T-helper 1 cell treated with Interleukin-12 subunit alpha and Interleukin-12 subunit beta and Interleukin-4 antibody, amounts not matched to agents 30 μg/mL and 1 μg/mL, for 36 hours (primary cell): ENCODE data around the gene CCDC28B.

Experiments
- H3K27ac Mint-ChIP-seq: one replicate; pipeline ENCODE4 v1.8.0; 2021; ENCODE audit warnings: mild to moderate bottlenecking, mixed read lengths
- H3K27me3 Mint-ChIP-seq: one replicate; pipeline ENCODE4 v1.8.0; 2021; ENCODE audit warnings: low read depth, mixed read lengths
- H3K36me3 Mint-ChIP-seq: one replicate; pipeline ENCODE4 v1.8.0; 2021; ENCODE audit warnings: low read depth, mixed read lengths
- H3K4me1 Mint-ChIP-seq: one replicate; pipeline ENCODE4 v1.8.0; 2021; ENCODE audit warnings: low read depth, mixed read lengths
- H3K4me3 Mint-ChIP-seq: one replicate; pipeline ENCODE4 v1.8.0; 2021; ENCODE audit warnings: mild to moderate bottlenecking, moderate library complexity, mixed read lengths
- H3K9me3 Mint-ChIP-seq: one replicate; pipeline ENCODE4 v1.8.0; 2021; ENCODE audit warnings: mixed read lengths

CCDC28B gene

DNA sequence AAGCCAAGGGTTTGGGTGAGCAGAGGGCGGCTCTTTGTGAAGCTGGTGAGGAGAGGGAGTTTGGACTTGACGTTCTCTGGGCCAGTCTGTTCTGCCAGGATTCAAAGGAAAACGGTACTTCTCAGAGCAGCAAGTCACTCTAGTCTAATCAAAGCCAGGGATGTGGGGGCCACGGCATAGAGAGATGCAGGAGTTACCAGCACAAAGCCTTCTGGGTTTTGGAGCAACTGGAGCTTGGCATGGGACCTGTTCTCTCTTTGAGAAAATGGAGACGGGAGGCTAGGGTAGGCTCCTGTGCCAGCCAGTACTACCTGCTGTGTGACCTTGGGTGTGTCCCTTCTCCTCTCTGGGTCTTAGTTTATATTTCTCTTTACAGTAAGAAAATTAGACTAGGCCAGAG lies 18.8 kb upstream of the CCDC28B start:
- Mint-ChIP-seq H3K36me3 (peaks cover 44% of the 10 kb centered on the region), H3K9me3 (no peaks in the 10 kb centered on the region), H3K4me3 (peak overlapping the region; percentile 88), H3K27me3 (no peaks in the 10 kb centered on the region), H3K27ac (peak overlapping the region; percentile 82), H3K4me1 (peaks cover 39% of the 10 kb centered on the region)

DNA sequence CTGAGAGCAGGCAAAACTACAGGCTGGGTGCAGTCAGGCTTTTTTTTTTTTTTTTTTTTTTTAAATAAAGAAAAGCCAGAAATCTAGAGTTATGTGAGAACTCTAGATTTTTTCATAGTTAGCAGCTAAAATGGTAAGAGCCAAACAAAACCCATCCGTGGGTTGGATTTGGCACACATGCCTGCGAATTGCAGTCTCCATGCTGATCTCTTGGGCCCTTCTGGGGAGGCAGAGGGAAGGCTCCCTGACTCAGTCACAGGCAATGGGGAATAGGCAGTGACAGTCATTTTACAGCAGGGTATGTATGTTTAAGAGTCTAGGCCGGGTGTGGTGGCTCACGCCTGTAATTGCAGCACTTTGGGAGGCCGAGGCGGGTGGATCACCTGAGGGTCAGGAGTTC lies 18.3 kb upstream of the CCDC28B start:
- H3K4me1 Mint-ChIP-seq: peaks cover 41% of the 10 kb centered on the region
- H3K27ac Mint-ChIP-seq: peak overlapping the region; percentile 35
- no peaks in the 10 kb centered on the region for H3K27me3 Mint-ChIP-seq
- H3K9me3 Mint-ChIP-seq: no peaks in the 10 kb centered on the region
- peaks cover 45% of the 10 kb centered on the region for H3K36me3 Mint-ChIP-seq
- H3K4me3 Mint-ChIP-seq: peak overlapping the region; percentile 56

DNA sequence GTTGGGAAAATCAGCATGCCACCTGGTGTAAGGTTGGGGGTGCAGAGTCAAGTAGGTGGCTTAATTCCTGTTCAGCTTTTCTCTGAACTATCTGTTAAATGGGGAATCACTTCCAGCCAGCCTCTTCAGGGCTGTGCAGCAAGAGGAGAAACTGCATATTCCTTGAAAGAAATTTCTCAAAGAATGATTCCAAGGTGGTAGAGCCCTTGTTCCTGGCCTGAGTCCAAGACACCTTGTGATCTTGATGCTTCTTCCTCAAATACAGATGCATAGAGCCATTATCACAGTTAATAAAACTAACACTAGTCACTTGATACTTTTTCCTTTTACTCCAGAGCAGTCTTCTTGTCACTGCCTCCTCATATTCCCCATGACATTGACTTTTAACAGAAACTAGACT lies 15.7 kb upstream of the CCDC28B start:
- H3K36me3 Mint-ChIP-seq: peaks cover 58% of the 10 kb centered on the region
- no peaks in the 10 kb centered on the region for H3K9me3 Mint-ChIP-seq
- no peaks in the 10 kb centered on the region for H3K27me3 Mint-ChIP-seq
- H3K27ac Mint-ChIP-seq: peak overlapping the region; percentile 13
- peaks cover 44% of the 10 kb centered on the region for H3K4me1 Mint-ChIP-seq
- H3K4me3 Mint-ChIP-seq: peak overlapping the region; percentile 47

DNA sequence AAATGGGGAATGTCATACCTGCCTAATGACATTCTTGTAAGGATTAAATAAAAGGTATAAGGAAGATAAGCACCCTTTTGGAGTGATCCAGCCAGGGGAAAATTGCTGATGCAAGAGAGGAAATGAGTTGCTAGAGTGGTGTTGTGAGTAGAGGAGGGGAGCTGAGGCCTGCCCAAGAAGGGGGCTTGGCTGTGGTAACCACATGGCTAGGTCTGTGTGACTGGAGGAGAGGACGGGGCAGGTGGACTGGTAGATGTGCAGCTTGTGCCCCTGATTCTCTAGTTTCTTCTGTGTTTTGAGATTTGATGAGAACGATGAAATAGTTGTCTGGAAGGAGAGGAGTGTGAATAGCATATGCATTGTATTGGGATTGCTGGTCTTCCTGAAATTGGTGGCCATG lies 14.3 kb upstream of the CCDC28B start:
- Mint-ChIP-seq H3K9me3 (no peaks in the 10 kb centered on the region), H3K36me3 (peaks cover 55% of the 10 kb centered on the region), H3K4me3 (peak overlapping the region; percentile 47), H3K27me3 (no peaks in the 10 kb centered on the region), H3K27ac (peak overlapping the region; percentile 83), H3K4me1 (peaks cover 39% of the 10 kb centered on the region)

DNA sequence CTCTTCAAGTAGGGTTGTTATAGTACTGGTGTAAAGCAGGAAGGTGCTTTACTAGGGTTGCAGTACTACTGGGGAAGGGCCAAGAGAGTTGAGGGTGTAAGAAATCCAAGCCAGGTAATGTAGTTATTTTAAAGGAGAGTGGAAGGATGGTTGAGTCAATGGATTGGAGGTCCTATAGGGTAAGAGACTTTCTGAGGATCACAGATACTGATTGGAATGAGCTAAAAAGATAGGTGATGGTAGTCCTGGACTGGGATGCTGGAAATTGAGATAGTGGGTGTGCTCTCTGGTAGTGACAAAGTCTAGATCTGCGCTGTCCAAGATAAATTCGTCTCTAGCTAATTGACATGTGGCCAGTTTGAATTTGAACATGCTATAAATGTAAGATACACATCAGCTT lies 13.9 kb upstream of the CCDC28B start:
- Mint-ChIP-seq H3K9me3 (no peaks in the 10 kb centered on the region), H3K4me3 (peak overlapping the region; percentile 47), H3K4me1 (peaks cover 35% of the 10 kb centered on the region), H3K27ac (peak overlapping the region; percentile 83), H3K27me3 (no peaks in the 10 kb centered on the region), H3K36me3 (peaks cover 52% of the 10 kb centered on the region)

DNA sequence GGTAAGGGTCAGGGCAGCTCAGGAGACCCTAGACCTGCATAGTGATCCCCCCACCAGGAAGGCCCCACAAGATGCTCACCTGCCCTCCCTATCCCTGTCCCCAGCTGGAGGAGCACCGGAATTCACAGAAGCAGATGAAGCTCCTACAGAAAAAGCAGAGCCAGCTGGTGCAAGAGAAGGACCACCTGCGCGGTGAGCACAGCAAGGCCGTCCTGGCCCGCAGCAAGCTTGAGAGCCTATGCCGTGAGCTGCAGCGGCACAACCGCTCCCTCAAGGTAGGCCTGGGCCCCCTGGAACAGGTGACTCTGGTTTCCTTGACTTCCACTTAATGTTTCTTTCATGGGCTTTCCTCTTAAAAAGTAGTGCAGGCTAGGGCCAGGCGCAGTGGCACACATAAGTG lies 12.5 kb upstream of the CCDC28B start:
- Mint-ChIP-seq H3K9me3 (no peaks in the 10 kb centered on the region), H3K27me3 (no peaks in the 10 kb centered on the region), H3K27ac (no peak overlapping the region)

DNA sequence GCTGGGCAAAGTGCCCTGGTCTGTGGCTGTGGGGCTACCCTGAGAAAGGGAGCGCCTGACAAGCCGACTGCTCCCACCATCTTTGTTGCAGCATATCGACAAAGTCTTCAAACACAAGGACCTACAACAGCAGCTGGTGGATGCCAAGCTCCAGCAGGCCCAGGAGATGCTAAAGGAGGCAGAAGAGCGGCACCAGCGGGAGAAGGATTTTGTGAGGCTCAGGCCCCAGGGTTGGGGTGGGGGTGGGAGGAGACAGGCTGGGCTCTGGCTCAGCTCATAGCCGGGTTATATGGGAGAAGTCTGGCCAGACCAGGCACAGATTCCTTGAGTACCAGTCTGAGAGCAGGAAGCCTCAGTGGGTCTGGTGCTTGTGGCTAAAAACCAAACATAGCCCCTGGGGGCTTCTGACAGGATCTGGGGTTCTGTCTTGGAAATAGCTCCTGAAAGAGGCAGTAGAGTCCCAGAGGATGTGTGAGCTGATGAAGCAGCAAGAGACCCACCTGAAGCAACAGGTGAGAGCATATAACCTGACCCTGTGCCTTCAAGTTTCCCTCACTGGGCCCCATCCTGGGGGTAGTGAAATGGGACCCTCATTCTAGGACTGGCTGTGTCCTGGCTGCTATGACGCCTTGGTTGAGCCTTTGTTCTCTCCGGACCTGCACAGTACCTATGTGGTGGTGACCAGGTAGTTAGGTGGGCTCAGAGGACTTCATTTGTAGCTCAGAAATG lies 8.0 kb upstream of the CCDC28B start:
- H3K27me3 Mint-ChIP-seq: no peaks in the 10 kb centered on the region
- peaks cover 73% of the 10 kb centered on the region for H3K36me3 Mint-ChIP-seq
- H3K4me1 Mint-ChIP-seq: peaks cover 41% of the 10 kb centered on the region
- H3K27ac Mint-ChIP-seq: no peak overlapping the region
- no peak overlapping the region for H3K4me3 Mint-ChIP-seq
- H3K9me3 Mint-ChIP-seq: no peaks in the 10 kb centered on the region

More for the DNA sequence above, 12.5 kb upstream of the CCDC28B start:
- Mint-ChIP-seq H3K4me1 (peaks cover 31% of the 10 kb centered on the region), H3K4me3 (no peak overlapping the region), H3K36me3 (peaks cover 57% of the 10 kb centered on the region)

DNA sequence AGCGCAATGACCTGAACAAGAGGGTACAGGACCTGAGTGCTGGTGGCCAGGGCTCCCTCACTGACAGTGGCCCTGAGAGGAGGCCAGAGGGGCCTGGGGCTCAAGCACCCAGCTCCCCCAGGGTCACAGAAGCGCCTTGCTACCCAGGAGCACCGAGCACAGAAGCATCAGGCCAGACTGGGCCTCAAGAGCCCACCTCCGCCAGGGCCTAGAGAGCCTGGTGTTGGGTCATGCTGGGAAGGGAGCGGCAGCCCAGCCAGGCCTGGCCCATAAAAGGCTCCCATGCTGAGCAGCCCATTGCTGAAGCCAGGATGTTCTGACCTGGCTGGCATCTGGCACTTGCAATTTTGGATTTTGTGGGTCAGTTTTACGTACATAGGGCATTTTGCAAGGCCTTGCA lies 5.4 kb upstream of the CCDC28B start:
- Mint-ChIP-seq H3K27ac (no peak overlapping the region), H3K36me3 (peaks cover 65% of the 10 kb centered on the region), H3K4me1 (peaks cover 47% of the 10 kb centered on the region), H3K27me3 (no peaks in the 10 kb centered on the region), H3K4me3 (no peak overlapping the region), H3K9me3 (no peaks in the 10 kb centered on the region)

DNA sequence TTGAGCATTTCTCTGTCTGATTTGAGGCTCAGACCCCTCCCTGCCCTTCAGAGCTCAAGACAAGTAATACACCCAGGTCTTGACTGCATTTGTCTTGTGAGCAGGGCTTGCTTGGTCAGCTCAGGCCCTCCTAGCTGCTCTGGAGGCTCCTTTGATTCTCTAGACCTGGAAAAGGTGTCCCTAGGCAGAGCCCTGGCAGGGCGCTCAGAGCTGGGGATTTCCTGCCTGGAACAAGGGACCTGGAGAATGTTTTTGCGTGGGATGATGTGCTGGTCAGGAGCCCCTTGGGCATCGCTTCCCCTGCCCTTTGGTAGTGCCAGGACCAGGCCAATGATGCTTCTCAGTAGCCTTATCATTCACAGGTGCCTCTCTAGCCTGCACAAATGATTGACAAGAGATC lies 4.9 kb upstream of the CCDC28B start:
- Mint-ChIP-seq H3K27me3 (no peaks in the 10 kb centered on the region), H3K4me3 (no peak overlapping the region), H3K4me1 (peaks cover 52% of the 10 kb centered on the region), H3K27ac (no peak overlapping the region), H3K9me3 (no peaks in the 10 kb centered on the region), H3K36me3 (peaks cover 62% of the 10 kb centered on the region)

DNA sequence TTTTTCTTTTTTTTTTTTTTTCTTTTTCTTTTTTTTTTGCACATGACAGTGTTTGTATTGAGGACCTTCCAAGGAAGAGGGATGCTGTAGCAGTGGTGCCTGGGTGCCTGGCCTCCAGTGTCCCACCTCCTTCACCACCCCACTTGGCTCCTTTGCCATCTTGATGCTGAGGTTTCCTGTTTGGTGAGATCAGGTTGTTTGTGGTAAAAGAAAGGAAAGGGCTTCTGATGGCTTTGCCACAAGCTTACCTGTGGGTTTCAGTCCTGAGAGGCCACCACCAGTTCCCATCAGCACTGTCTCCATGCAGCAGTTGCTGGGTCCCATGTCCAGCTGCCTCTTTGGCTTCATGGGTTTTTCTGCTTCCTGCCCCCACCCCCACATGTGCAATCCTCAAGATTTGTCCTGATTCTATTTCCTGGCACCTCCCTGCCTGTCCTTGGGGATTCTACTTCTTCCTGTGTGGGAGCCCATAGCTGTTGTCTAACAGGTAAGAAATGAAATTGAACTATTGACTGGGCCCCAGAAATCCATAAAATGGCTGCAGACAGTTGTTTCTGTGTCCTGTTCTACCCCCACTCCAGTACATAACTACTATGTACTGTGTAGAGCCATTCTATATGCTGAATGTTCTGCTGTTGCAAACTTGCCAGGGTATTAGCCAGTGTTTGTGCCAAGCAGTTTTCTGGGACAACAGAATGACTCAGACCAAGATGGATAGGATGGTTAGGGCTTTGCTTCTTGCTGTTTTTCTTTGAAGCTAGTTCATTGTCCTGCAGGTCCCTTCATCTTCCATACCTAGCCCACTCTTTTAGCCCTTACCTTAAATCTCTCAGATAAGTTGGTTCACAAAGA lies 4.2 kb upstream of the CCDC28B start:
- H3K4me3 Mint-ChIP-seq: peak overlapping the region; percentile 65
- no peaks in the 10 kb centered on the region for H3K9me3 Mint-ChIP-seq
- H3K27ac Mint-ChIP-seq: peak overlapping the region; percentile 68
- peaks cover 52% of the 10 kb centered on the region for H3K4me1 Mint-ChIP-seq
- peaks cover 62% of the 10 kb centered on the region for H3K36me3 Mint-ChIP-seq
- no peaks in the 10 kb centered on the region for H3K27me3 Mint-ChIP-seq

DNA sequence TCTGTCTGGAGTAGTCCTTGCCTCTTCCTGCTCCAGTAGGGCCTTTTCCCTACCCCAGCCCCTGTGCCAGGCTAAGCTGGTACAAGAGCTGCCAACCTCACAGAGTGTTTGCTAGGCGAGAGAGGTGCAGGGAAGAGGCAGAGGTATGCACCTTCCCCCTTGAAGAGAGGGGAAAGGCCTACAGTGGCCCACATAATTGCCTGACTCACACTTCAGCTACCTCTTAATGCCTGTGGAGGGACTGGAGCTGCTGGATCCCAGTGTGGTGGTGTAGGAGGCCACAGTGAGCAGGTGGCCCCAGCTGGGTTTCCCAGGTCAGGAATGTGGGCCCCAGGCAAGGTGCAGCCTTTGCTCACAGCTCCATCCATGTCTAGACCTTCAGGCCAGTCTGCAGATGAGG lies 3.3 kb upstream of the CCDC28B start:
- Mint-ChIP-seq H3K27ac (peak overlapping the region; percentile 55), H3K27me3 (no peaks in the 10 kb centered on the region), H3K9me3 (no peaks in the 10 kb centered on the region), H3K4me1 (peaks cover 60% of the 10 kb centered on the region), H3K36me3 (peaks cover 55% of the 10 kb centered on the region), H3K4me3 (no peak overlapping the region)

DNA sequence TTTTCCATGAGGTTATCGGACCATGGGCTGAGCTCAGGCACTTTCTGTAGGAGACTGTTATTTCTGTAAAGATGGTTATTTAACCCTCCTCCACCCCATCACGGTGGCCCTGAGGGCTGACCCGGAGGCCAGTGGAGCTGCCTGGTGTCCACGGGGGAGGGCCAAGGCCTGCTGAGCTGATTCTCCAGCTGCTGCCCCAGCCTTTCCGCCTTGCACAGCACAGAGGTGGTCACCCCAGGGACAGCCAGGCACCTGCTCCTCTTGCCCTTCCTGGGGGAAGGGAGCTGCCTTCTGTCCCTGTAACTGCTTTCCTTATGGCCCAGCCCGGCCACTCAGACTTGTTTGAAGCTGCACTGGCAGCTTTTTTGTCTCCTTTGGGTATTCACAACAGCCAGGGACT lies 2.6 kb upstream of the CCDC28B start:
- Mint-ChIP-seq H3K9me3 (no peaks in the 10 kb centered on the region), H3K4me1 (peaks cover 64% of the 10 kb centered on the region), H3K27ac (no peak overlapping the region), H3K27me3 (no peaks in the 10 kb centered on the region), H3K36me3 (peaks cover 48% of the 10 kb centered on the region), H3K4me3 (no peak overlapping the region)

DNA sequence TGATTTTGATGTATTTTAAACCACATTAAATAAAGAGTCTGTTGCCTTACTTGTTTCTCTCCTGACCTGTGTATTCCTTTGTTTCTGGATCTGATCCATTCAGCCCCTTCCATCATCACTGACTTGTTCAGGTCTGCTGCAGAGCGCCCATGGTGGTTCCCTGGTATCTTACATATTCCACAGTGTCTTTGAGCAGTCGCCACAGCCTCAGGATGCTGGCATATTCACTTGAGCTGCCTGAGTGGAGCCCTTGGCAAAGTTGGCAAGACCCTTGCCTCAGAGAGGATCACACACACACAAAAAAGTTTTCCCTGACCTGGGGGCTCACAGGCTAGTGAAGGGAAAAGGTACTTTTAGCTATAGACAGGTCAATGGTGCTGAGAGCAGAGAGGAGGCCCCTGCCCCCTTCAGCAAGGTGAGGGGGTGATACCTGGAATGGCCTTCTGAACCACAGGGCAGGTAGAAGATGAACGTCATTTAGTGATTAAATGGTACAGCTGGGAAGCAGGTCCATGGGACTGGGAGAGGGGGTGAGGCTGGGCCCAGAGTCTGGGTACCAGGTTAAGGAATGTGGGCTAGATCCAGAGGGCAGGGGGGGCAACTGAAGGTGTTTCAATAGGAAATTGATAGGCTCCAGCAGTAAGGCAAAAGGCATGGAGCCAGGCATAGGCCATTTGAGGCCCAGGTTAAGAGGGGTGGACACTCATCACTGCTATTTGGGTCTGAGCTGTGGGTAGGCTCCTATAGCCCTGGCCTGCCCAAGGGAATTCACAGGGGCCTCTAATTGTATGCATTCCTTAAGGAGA lies 2.0 kb upstream of the CCDC28B start:
- peaks cover 61% of the 10 kb centered on the region for H3K4me1 Mint-ChIP-seq
- no peaks in the 10 kb centered on the region for H3K27me3 Mint-ChIP-seq
- H3K36me3 Mint-ChIP-seq: peaks cover 43% of the 10 kb centered on the region
- no peak overlapping the region for H3K4me3 Mint-ChIP-seq
- no peaks in the 10 kb centered on the region for H3K9me3 Mint-ChIP-seq
- H3K27ac Mint-ChIP-seq: peak overlapping the region; percentile 76

DNA sequence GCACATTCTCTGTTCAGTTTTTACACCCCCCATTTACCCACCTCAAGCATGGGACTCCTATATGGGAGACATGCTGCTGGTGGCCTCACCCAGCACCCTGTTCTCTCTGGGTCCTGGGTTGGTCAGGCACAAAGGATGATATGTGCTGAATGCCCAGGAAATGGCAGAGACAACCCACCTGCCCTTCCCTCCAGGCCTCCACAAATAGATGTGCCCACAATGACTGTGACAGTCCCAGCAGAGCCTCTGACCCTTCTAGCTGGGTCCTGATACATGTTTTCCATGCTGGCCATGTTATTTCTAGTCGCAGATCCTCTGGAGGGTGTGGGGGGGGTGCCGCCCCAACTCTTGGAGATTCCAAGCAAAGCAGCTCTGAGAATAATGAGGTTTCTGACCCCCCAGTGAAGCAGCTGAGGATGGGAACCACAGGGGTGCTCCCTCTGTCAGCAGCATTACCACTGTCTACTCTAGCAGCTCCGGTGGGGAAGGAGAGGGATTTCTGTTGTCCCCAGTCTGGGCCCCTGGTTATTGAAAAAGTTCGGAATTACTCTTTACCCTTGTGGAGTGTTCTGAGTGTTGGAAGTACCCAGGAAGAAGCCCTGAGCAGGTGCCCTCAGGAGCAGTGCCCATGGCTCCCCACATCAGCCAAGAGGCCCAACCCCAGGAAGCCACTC lies 1.2 kb upstream of the CCDC28B start:
- Mint-ChIP-seq H3K4me1 (peaks cover 56% of the 10 kb centered on the region), H3K4me3 (no peak overlapping the region), H3K27ac (no peak overlapping the region)

More for the DNA sequence above, 1.2 kb upstream of the CCDC28B start:
- peaks cover 38% of the 10 kb centered on the region for H3K36me3 Mint-ChIP-seq
- H3K9me3 Mint-ChIP-seq: no peaks in the 10 kb centered on the region
- no peaks in the 10 kb centered on the region for H3K27me3 Mint-ChIP-seq
